OCI-LY7 (cell line): ENCODE data around the gene GRK4. TPM values are rescaled to one million over a fixed set of nuclear protein-coding genes. Genes with fewer than 3 reads are reported as not detected.

Source experiments
- Bru-seq: library from RNA; stranded (reverse); fragments of 400-500 nt; gene quantifications from one replicate; lab custom pipeline; 2021; lab: Mats Ljungman, UMichigan
- BruChase-seq, 2 experiments: library from RNA; stranded (reverse); fragments of 400-500 nt; gene quantifications; one replicate each; lab custom pipeline; 2021; lab: Mats Ljungman, UMichigan
- BruUV-seq: library from RNA; stranded (reverse); fragments of 400-500 nt; replicated peaks from 2 replicates; lab custom pipeline; 2021; lab: Mats Ljungman, UMichigan
- CTCF ChIA-PET: fragments of 300-600 bp; sonication (Branson Sonifier 250); formaldehyde crosslinking; loops from one replicate; lab custom pipeline; 2022; ENCODE audit warnings: antibody characterized with exemption; ENCODE audit not compliant: unreplicated experiment; lab: Charles Lee
- POLR2A ChIA-PET: fragments of 300-600 bp; sonication (Branson Sonifier 250); formaldehyde crosslinking; loops from one replicate; lab custom pipeline; 2022; ENCODE audit warnings: antibody characterized with exemption; lab: Charles Lee
- DNase-seq: peaks from one replicate; pipeline ENCODE4 v3.0.0-alpha.2; 2015; ENCODE audit warnings: low spot score
- H2AFZ ChIP-seq: fragments of 200-600 bp; sonication (generic), shearing (Covaris generic); 2 replicates; pipeline ENCODE4 v1.6.1; 2014; ENCODE audit warnings: mild to moderate bottlenecking, antibody characterized with exemption, low read length, moderate library complexity
- H3K27ac ChIP-seq: fragments of 200-600 bp; sonication (generic); 2 replicates; pipeline ENCODE4 v1.5.1; 2014; ENCODE audit warnings: mixed run types, low read depth, mild to moderate bottlenecking, moderate library complexity, low read length, inconsistent platforms; ENCODE audit not compliant: poor library complexity, severe bottlenecking
- H3K36me3 ChIP-seq: fragments of 200-600 bp; sonication (generic); 2 replicates; pipeline ENCODE4 v1.6.1; 2014; ENCODE audit warnings: mild to moderate bottlenecking, antibody characterized with exemption, low read length, moderate library complexity, mixed read lengths; ENCODE audit not compliant: insufficient read depth
- H3K4me1 ChIP-seq: fragments of 200-600 bp; sonication (generic); 2 replicates; pipeline ENCODE4 v1.5.1; 2014; ENCODE audit warnings: mild to moderate bottlenecking, low read length; ENCODE audit not compliant: insufficient read depth, poor library complexity, severe bottlenecking
- H3K4me2 ChIP-seq: fragments of 200-600 bp; sonication (generic); 2 replicates; pipeline ENCODE4 v1.6.1; 2014; ENCODE audit warnings: mild to moderate bottlenecking, low read length
- H3K4me3 ChIP-seq: fragments of 200-600 bp; sonication (generic); 2 replicates; pipeline ENCODE4 v1.5.1; 2014; ENCODE audit warnings: mild to moderate bottlenecking, low read depth, low read length; ENCODE audit not compliant: poor library complexity, severe bottlenecking
- H3K79me2 ChIP-seq: fragments of 200-600 bp; sonication (generic); 2 replicates; pipeline ENCODE4 v1.6.1; 2016; ENCODE audit warnings: low read depth, mild to moderate bottlenecking, low read length, moderate library complexity, mixed read lengths; ENCODE audit not compliant: insufficient read depth
- H3K9me2 ChIP-seq: fragments of 200-600 bp; sonication (generic); 2 replicates; pipeline ENCODE4 v1.6.1; 2016; ENCODE audit warnings: mild to moderate bottlenecking, low read length, mixed read lengths; ENCODE audit not compliant: insufficient read depth
- H3K9me3 ChIP-seq: fragments of 200-600 bp; sonication (generic); 2 replicates; pipeline ENCODE4 v1.6.1; 2014; ENCODE audit warnings: mild to moderate bottlenecking, mixed run types, low read length, mixed read lengths
- H4K20me1 ChIP-seq: fragments of 200-600 bp; sonication (generic); 2 replicates; pipeline ENCODE4 v1.6.1; 2014; ENCODE audit warnings: mild to moderate bottlenecking, antibody characterized with exemption, low read length, moderate library complexity, mixed read lengths; ENCODE audit not compliant: insufficient read depth
- EZH2phosphoT487 ChIP-seq: fragments of 200-600 bp; sonication (generic); IDR thresholded peaks from 2 replicates; pipeline ENCODE4 v1.6.1; 2018; ENCODE audit warnings: low read depth, borderline replicate concordance, mild to moderate bottlenecking, mixed run types, antibody characterized with exemption, low read length, moderate library complexity, mixed read lengths
- intact Hi-C: fragments of 100-400 bp; cut with micrococcal nuclease; formaldehyde crosslinking; loops from one replicate; pipeline ENCODE4 v1.10.0; 2022; ENCODE audit not compliant: unreplicated experiment
- long read RNA-seq: library from polyadenylated mRNA; stranded (forward); transcript quantifications from one replicate; pipeline ENCODE4 v2.0.0, GENCODE V29; 2022
- total RNA-seq, 2 experiments: library from RNA; depleted of rRNA in 1 of 2; stranded (reverse); fragments of >200 nt in 1 of 2; shearing (Covaris generic) in 1 of 2; gene quantifications; 2 replicates each; pipeline ENCODE4 v1.2.3, GENCODE V29; 2014 to 2022
- TF ChIP-seq, protein P1 (sequence below): fragments of 200-600 bp; sonication (generic); conservative IDR thresholded peaks from 2 replicates; pipeline ENCODE4 v1.5.1; 2014; ENCODE audit warnings: mild to moderate bottlenecking, antibody characterized with exemption, low read length, moderate library complexity, mixed read lengths

Gene GRK4
- total RNA-seq (2014; rRNA removed; shearing (Covaris generic)) (5.3 and 6.5 TPM in 2 replicates), total RNA-seq (2022) (8.9 and 9.1 TPM in 2 replicates), Bru-seq, nascent RNA (percentile 38 among the genes with signal in this experiment), BruChase-seq, experiment 1, labeled RNA remaining after a 6-hour chase (percentile 47 among the genes with signal in this experiment), BruChase-seq, experiment 2, labeled RNA remaining after a 2-hour chase (percentile 46 among the genes with signal in this experiment)
- long read RNA-seq, transcript GRK4-204 (2 exons, 2,136 nt) = major isoform, 7 of 14 reads
- long read RNA-seq, partial matches to known transcripts = 1 of 14 reads
- long read RNA-seq, other reads (novel, unspliced or antisense) = 6 of 14 reads

DNA sequence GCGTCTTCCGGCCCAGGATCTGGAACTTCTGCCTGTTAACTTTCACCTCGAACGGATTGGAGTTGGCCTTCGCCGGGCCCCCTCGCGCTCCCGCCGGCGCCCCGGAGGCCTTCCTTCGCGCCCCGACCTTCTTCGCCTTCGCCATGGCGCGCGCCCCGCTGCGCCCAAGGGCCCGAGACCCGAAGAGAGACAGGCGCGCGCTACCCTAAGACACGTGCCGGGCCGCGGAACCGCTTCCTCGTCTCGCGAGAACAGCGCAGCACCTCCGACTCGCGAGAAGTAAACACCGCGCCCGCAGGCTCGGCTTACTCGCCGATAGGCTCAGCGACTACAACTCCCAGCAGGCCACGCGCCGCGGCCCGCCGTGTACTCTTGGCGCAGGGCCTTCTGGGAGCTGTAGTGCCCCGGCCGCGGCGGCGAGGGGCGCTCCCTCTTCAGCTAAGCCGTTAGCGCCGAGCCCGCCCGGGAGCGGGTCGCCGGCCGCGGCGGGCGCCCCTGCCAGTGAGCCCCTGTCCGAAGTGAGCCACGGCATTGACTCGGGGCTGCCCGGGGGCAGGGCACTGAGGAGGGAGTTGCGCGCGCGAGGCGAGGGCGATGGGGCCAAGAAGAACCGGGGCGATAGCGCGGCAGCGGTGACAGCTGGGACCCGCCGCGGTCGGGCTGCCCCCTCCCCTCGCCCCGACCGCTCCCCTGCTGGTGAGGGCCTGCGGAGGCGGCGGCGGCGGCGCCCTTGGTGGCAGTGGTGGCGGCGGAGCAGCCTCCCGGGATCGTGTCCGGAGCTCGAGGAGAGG, at the start of gene GRK4, which contains the start of gene NOP14:
GRK4 (plus strand) TSS at position 397 of the 791 bp plus-strand sequence. CDS start 500 bp downstream, outside the sequence.
NOP14 (minus strand) TSS at position 232 of the 791 bp plus-strand sequence; CDS start at position 145, 87 bp downstream.
- intact Hi-C loops = loop anchor here (2.0 to 10.0 kb wide), 3 partner anchors 111 to 499 kb away; partner anchors contain the start of genes HTT, HTT-AS and RNF4

DNA sequence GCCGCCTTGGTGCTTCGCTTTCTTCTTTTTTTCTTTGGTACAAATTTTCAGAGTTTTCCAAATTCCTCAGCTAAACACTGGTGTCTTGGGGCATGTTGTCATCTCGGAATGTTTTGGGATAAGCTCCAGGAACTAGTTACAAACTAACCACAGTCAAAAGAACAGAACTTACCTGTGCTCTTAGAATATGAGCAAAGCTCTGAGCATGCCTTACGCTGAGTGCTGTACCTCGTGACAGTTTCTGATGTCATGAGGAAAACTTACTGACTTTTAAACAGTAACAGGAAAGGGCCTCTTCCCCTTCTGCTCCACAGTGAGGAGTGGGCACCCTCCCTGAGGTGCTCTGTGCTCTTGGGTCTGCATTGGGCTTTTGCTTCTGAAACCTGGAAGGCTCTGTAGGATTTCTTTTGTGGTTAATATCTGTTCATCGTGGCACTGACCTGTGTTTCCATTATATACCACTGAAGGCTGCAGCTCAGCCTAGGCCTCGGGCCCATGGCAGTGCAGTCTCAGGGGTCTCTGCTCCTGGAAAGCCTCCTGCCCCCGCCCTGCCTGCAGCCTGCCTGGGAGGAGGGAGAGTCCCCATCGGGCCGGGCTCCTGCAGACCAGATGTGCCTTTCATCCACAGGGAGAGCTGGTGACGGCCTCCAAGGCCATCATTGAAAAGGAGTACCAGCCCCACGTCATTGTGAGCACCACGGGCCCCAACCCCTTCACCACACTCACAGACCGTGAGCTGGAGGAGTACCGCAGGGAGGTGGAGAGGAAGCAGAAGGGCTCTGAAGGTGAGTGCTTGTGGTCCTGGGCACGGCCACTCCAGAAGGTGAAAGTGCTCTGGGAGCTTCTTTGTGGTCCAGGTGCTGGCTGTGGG, 48.9 kb upstream of the GRK4 start:
- DNase-seq = no peak
- Histone ChIP-seq H3K4me1 (no peaks in the 10 kb centered on the region), H3K9me3 (no peaks in the 10 kb centered on the region), H3K9me2 (no peaks in the 10 kb centered on the region), H3K4me2 (no peak overlapping the region), H3K27ac (no peak overlapping the region), H3K4me3 (no peak overlapping the region), H3K36me3 (peaks cover 13% of the 10 kb centered on the region), H4K20me1 (no peaks in the 10 kb centered on the region), H2AFZ (no peak overlapping the region), H3K79me2 (no peaks in the 10 kb centered on the region)
- POLR2A ChIA-PET = no interaction called here
- CTCF ChIA-PET = no interaction called here
- TF ChIP-seq, protein P1, sequence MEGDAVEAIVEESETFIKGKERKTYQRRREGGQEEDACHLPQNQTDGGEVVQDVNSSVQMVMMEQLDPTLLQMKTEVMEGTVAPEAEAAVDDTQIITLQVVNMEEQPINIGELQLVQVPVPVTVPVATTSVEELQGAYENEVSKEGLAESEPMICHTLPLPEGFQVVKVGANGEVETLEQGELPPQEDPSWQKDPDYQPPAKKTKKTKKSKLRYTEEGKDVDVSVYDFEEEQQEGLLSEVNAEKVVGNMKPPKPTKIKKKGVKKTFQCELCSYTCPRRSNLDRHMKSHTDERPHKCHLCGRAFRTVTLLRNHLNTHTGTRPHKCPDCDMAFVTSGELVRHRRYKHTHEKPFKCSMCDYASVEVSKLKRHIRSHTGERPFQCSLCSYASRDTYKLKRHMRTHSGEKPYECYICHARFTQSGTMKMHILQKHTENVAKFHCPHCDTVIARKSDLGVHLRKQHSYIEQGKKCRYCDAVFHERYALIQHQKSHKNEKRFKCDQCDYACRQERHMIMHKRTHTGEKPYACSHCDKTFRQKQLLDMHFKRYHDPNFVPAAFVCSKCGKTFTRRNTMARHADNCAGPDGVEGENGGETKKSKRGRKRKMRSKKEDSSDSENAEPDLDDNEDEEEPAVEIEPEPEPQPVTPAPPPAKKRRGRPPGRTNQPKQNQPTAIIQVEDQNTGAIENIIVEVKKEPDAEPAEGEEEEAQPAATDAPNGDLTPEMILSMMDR = no peak
- no peak for TF ChIP-seq EZH2phosphoT487
- intact Hi-C loops = no loop called here
- no TSS peak for BruUV-seq

More for the DNA sequence above, at the start of gene GRK4, which contains the start of gene NOP14:
- Histone ChIP-seq H3K79me2 (peaks cover 49% of the 10 kb centered on the region), H3K27ac (peak within 1 kb of the TSS; percentile 69), H3K4me2 (peak within 1 kb of the TSS; percentile 89), H3K4me3 (peak within 1 kb of the TSS; percentile 83), H3K9me3 (no peaks in the 10 kb centered on the region), H3K36me3 (peaks cover 27% of the 10 kb centered on the region), H3K4me1 (peaks cover 22% of the 10 kb centered on the region), H4K20me1 (peaks cover 8% of the 10 kb centered on the region), H3K9me2 (no peaks in the 10 kb centered on the region), H2AFZ (peak within 1 kb of the TSS; percentile 69)
- no TSS peak for BruUV-seq
- ChIA-PET CTCF (interaction anchor here (0.5 to 1.0 kb wide), 2 partner anchors 274 to 672 kb away, joined by 3 to 4 read pairs; no protein-coding TSS in a partner anchor), POLR2A (interaction anchor here (0.5 to 1.5 kb wide), 12 partner anchors 9 to 1492 kb away, joined by 3 to 6 read pairs (median 4); partner anchors contain the start of gene CFAP99)
- no peak for TF ChIP-seq EZH2phosphoT487
- TF ChIP-seq, protein P1 = peak; percentile 39; the same call in 1 of the 2 replicates
- DNase-seq = peak; percentile 100
